ENCODE data around the gene C9orf85. TPM values are rescaled to one million over a fixed set of nuclear protein-coding genes. Genes with fewer than 3 reads are reported as not detected.

The C9orf85 gene
- total RNA-seq, 4 donors from 2014 or later = 12.3 to 18.4 (median 16.0) TPM

DNA sequence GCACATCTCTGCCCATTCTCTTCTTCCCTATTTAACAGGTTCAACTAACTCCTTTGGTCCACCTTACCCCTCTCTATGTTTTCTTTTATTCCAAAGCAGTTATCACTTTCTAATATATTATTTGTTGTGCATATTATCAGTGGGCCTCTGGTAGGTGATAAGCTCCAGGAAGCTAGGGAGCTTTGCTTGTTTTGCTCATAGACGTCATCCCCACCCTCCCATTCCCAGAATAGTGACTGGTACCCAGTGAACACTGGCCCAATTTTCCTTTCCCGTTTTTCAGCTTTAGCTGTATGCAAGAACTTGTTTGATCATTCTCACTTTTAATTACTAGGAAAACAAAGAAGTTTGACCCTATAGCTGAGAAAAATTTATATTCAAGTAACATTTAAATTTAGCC, 7.4 kb upstream of the C9orf85 start:
- TF ChIP-seq POLR2A (IDR thresholded peaks at IDR 0.05) (no peak), EP300 (IDR thresholded peaks at IDR 0.05) (no peak)
- TF ChIP-seq, protein P1, sequence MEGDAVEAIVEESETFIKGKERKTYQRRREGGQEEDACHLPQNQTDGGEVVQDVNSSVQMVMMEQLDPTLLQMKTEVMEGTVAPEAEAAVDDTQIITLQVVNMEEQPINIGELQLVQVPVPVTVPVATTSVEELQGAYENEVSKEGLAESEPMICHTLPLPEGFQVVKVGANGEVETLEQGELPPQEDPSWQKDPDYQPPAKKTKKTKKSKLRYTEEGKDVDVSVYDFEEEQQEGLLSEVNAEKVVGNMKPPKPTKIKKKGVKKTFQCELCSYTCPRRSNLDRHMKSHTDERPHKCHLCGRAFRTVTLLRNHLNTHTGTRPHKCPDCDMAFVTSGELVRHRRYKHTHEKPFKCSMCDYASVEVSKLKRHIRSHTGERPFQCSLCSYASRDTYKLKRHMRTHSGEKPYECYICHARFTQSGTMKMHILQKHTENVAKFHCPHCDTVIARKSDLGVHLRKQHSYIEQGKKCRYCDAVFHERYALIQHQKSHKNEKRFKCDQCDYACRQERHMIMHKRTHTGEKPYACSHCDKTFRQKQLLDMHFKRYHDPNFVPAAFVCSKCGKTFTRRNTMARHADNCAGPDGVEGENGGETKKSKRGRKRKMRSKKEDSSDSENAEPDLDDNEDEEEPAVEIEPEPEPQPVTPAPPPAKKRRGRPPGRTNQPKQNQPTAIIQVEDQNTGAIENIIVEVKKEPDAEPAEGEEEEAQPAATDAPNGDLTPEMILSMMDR (IDR thresholded peaks at IDR 0.05) = no peak
- no peaks in the 10 kb centered on the region for H3K9me3 ChIP-seq
- no peak overlapping the region for H3K4me3 ChIP-seq
- WGBS, 2 donors = 65 to 80% methylated on average over 2 of the region's 2 CpGs
- peaks cover 0 to 7% (median 0%) of the 10 kb centered on the region in 3 donors for H3K36me3 ChIP-seq
- no peak overlapping the region for H3K27ac ChIP-seq
- H3K4me1 ChIP-seq = peaks cover 0 to 33% (median 7%) of the 10 kb centered on the region in 4 donors
- DNase-seq (ENCODE audit: low spot score in 2 of 2) = no peak
- no peaks in the 10 kb centered on the region for H3K27me3 ChIP-seq

DNA sequence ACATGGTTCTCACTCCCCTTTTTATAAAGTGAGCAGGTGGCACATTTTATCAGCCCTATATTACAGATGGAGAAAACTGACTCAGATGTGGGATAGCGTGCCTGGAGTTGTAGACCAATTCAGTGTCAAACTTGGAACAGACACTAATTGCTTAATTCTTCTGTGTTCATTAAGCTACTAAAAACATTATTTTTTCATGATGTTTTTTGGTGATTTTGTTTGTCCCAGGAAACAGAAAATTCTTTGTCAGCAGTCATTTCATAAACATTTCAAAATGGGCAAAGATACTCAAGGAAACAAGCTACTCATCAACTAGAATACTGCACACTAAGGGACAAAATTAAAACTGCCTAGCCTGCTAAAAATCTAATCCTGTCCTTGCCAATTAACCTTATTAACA, 2.6 kb upstream of the C9orf85 start:
- TF ChIP-seq EP300 (IDR thresholded peaks at IDR 0.05) (no peak), POLR2A (IDR thresholded peaks at IDR 0.05) (no peak)
- TF ChIP-seq, protein P1 (IDR thresholded peaks at IDR 0.05) = no peak
- Histone ChIP-seq H3K27ac (no peak overlapping the region), H3K36me3 (peaks cover 0 to 7% (median 0%) of the 10 kb centered on the region in 3 donors), H3K4me3 (peak overlapping the region in 2 of 4 donors; percentile 91 to 98), H3K9me3 (no peaks in the 10 kb centered on the region), H3K4me1 (peaks cover 0 to 38% (median 19%) of the 10 kb centered on the region in 4 donors), H3K27me3 (no peaks in the 10 kb centered on the region)
- WGBS, 2 donors = 44 to 75% methylated on average over 1 of the region's 1 CpG
- DNase-seq (ENCODE audit: low spot score in 2 of 2) = no peak

DNA sequence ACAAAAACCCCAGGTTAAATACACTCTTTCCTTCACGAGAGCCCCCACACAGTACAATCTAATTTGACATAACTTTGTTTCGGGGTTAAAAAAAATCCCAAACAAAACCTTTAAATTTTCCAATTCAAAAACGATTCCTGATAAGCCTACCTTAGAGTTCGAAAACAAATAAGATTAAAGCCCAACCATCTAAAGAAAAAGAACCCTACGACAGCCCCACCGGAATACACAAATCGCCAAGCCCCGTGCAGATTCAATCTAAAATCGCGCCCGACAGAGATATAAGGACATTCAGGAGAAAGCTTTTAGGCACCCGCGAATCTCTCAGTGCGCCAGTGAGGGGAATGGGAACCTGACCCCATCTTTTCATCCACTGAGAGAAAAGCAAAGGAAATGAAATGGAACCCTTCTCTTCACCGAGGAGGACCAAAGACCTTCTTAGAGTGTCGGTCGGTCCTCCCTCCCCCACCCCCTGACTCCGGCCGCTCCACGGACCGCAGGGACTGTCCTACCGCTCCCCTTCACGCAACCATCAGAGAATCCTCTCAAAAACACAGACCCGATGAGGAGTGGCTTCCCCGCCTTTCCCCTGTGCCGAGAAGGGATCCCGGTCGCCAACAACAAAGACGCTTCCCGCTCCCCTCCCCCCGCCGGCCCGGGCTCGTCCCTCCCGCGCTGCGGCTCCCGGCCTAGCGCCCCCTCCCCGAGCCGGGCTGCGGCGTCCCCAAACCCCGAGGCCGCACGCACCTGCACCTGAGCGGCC, 1.4 kb upstream of the C9orf85 start:
- TF ChIP-seq, protein P1 (IDR thresholded peaks at IDR 0.05) = no peak
- TF ChIP-seq EP300 (IDR thresholded peaks at IDR 0.05) = no peak
- no peak for TF ChIP-seq POLR2A (IDR thresholded peaks at IDR 0.05)
- DNase-seq (ENCODE audit: low spot score in 2 of 2) = peak in 1 of 2 donors; percentile 38
- no peaks in the 10 kb centered on the region for H3K9me3 ChIP-seq
- H3K4me1 ChIP-seq = peaks cover 0 to 38% (median 19%) of the 10 kb centered on the region in 4 donors
- H3K36me3 ChIP-seq = peaks cover 0 to 7% (median 0%) of the 10 kb centered on the region in 3 donors
- 1% methylated on average over 32 to 36 of the region's 47 CpGs for WGBS, 2 donors
- H3K27me3 ChIP-seq = no peaks in the 10 kb centered on the region
- H3K4me3 ChIP-seq = peak overlapping the region; percentile 91 to 98 (median 94)
- H3K27ac ChIP-seq = peak overlapping the region; percentile 77 to 97 (median 92)

DNA sequence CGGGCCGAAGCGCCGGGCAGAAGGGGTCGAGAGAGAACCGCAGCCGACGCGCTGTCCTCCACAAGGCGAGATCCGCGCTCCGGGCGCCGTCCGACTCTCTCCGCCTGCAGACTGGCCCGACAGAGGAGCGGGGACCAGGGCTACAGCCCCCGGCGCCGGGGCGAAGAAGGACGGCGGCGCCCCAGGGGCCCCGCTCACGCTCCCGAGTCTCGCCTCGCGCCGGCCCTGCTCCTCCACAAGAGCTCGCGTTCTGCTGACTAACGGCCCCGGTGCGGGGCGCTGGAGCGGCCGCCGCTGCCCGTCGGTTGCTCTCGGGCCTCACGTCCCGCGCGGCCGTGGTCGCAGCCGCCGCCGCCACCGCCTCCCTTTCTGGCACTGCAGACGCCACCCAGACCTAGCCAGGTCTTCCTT, 784 bp upstream of the C9orf85 start:
- peaks cover 0 to 5% (median 0%) of the 10 kb centered on the region in 3 donors for H3K36me3 ChIP-seq
- H3K4me1 ChIP-seq = peaks cover 0 to 41% (median 19%) of the 10 kb centered on the region in 4 donors
- WGBS, 2 donors = 0 to 1% methylated on average over 43 of the region's 56 CpGs
- TF ChIP-seq, protein P1 (IDR thresholded peaks at IDR 0.05) = no peak
- no peak for TF ChIP-seq EP300 (IDR thresholded peaks at IDR 0.05)
- TF ChIP-seq POLR2A (IDR thresholded peaks at IDR 0.05) = no peak
- no peaks in the 10 kb centered on the region for H3K9me3 ChIP-seq
- no peaks in the 10 kb centered on the region for H3K27me3 ChIP-seq
- DNase-seq (ENCODE audit: low spot score in 2 of 2) = peak in 1 of 2 donors; percentile 4
- H3K4me3 ChIP-seq = peak overlapping the region; percentile 91 to 98 (median 94)
- peak overlapping the region; percentile 77 to 97 (median 92) for H3K27ac ChIP-seq

DNA sequence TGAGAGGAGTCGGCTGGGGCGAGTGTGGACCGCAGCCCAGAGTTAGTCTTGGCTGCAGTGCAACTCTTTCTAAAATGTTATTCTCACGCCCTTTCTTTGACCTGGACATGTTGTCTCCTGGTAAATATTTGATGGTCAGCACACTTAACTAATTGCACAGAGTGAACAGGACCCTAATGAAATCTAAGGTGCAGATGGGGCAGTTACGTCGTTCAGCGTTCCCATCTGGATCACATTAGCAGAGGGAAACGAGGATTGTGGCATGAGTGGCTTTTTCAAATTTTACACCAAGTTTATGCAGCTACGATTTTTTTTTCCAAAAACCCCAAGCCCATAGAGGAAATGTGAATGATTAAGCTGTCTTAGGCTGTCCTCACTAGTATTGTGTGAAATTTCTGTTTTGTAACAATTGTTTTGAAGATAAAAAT, 483 bp downstream of the C9orf85 start:
- H3K4me3 ChIP-seq = peak overlapping the region; percentile 68 to 95 (median 92)
- no peaks in the 10 kb centered on the region for H3K27me3 ChIP-seq
- peaks cover 0 to 39% (median 19%) of the 10 kb centered on the region in 4 donors for H3K4me1 ChIP-seq
- H3K36me3 ChIP-seq = no peaks in the 10 kb centered on the region
- 2% methylated on average over 9 of the region's 9 CpGs for WGBS, 2 donors
- no peaks in the 10 kb centered on the region for H3K9me3 ChIP-seq
- DNase-seq (ENCODE audit: low spot score in 2 of 2) = no peak
- peak overlapping the region; percentile 67 to 93 (median 90) for H3K27ac ChIP-seq
- TF ChIP-seq, protein P1 (IDR thresholded peaks at IDR 0.05) = no peak
- no peak for TF ChIP-seq POLR2A (IDR thresholded peaks at IDR 0.05)
- TF ChIP-seq EP300 (IDR thresholded peaks at IDR 0.05) = no peak
